ENCODE results near the gene PASD1.

DNA sequence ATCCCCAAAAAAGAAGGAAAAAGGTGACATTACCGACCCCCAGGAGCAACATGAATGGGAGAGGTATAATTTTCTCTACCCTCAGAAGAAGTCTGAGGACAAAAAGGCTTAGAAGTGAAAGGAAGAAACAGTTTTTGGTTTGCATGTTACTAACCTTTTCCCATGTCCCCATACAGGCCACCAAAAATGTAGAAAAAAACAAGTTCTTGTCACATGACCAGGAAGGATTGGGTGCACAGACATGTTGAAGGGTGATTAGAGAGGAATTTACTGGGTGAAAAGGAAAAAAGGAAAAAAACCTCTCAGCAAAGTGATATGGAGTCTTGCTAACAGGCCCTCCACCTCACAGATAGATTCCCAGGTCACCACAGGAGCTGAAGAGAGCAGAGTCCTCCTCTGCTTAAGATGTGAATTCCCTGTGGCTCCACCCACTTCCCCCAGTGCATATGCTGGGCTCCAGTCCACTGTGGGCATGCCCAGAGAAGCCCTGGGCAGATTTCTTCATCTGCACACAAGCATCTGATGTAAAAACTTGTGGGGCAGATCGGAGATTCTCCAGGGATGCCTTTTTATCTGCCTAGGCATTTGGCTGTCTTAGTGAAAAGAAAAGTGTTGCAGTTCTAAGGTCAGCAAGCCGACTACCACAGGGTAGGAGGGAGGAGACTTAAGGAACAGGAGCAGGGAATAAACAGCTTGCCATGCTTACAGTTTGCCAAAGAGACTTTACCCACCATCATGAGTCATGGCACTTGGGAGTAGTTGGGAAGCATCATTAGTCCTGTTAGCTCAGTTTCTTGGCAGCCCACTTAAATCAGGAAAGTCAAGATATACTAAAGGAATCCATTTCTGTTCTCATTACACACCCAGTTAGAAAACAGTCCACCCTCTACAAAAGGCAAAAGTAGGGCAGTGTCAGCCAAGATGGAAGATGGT is 25.0 kb upstream of the PASD1 start:
- TF ChIP-seq POLR2A (IDR thresholded peaks at IDR 0.05), result no peak
- TF ChIP-seq, protein P1, sequence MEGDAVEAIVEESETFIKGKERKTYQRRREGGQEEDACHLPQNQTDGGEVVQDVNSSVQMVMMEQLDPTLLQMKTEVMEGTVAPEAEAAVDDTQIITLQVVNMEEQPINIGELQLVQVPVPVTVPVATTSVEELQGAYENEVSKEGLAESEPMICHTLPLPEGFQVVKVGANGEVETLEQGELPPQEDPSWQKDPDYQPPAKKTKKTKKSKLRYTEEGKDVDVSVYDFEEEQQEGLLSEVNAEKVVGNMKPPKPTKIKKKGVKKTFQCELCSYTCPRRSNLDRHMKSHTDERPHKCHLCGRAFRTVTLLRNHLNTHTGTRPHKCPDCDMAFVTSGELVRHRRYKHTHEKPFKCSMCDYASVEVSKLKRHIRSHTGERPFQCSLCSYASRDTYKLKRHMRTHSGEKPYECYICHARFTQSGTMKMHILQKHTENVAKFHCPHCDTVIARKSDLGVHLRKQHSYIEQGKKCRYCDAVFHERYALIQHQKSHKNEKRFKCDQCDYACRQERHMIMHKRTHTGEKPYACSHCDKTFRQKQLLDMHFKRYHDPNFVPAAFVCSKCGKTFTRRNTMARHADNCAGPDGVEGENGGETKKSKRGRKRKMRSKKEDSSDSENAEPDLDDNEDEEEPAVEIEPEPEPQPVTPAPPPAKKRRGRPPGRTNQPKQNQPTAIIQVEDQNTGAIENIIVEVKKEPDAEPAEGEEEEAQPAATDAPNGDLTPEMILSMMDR (IDR thresholded peaks at IDR 0.05), result no peak
